NB4 (cell line): ENCODE data around the gene STK33.

Source experiments
- DNase-seq: peaks from one replicate; pipeline ENCODE4 v3.0.0; 2010; ENCODE audit warnings: low read depth
- H3K4me3 ChIP-seq: one replicate; pipeline ENCODE4 v1.5.1; 2011; ENCODE audit warnings: mild to moderate bottlenecking, low read depth, low read length, moderate library complexity
- CTCF ChIP-seq: IDR thresholded peaks from one replicate; pipeline ENCODE4 v1.5.1; 2012; ENCODE audit warnings: low read depth, low read length
- MYC ChIP-seq: IDR thresholded peaks from 2 replicates; pipeline ENCODE4 v1.6.1; 2011; ENCODE audit warnings: low read depth, low read length
- POLR2A ChIP-seq: IDR thresholded peaks from 2 replicates; pipeline ENCODE4 v1.6.1; 2011; ENCODE audit warnings: mild to moderate bottlenecking; ENCODE audit not compliant: insufficient read length; ENCODE audit errors: extremely low read depth
- TF ChIP-seq, protein P1 (sequence below): IDR thresholded peaks from 2 replicates; pipeline ENCODE4 v1.6.1; 2011; ENCODE audit warnings: low read depth, low read length

Gene STK33

DNA sequence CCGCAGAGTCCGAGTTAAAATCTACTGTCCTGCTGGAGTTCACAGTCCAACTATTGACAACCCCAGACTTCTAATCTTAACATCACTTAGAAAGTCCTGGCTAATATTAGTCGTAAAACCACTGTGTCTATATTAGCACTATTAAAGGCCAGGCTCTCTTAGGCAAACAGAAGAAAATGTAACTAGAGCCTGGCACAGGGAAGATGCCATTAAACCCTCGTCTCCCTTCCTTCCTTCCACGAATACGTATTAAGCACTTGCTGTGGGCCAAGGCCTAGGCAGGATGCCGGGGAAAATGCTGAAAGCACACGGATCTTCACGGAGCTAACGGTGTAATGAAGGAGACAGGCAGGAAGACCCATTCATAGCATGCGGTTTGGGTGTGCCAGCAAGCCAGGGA lies 248.8 kb downstream of the STK33 start:
- no peak for DNase-seq
- TF ChIP-seq, protein P1, sequence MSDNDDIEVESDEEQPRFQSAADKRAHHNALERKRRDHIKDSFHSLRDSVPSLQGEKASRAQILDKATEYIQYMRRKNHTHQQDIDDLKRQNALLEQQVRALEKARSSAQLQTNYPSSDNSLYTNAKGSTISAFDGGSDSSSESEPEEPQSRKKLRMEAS: no peak
- TF ChIP-seq POLR2A (no peak), MYC (no peak), CTCF (no peak)
- H3K4me3 ChIP-seq: no peak overlapping the region

- TF ChIP-seq, protein P1: no peak
- TF ChIP-seq POLR2A: no peak
- no peak for TF ChIP-seq CTCF
- no peak for TF ChIP-seq MYC
- H3K4me3 ChIP-seq: no peak overlapping the region
- no peak for DNase-seq
Observed at GRCh38 chr11:8344346-8344745, 249.7 kb downstream of the STK33 start.

GRCh38 chr11:8342821-8343681 lies 251.0 kb downstream of the STK33 start:
- TF ChIP-seq CTCF (no peak), MYC (no peak), POLR2A (no peak)
- TF ChIP-seq, protein P1: no peak
- no peak for DNase-seq
- no peak overlapping the region for H3K4me3 ChIP-seq

GRCh38 chr11:8341996-8342395 lies 252.0 kb downstream of the STK33 start:
- TF ChIP-seq CTCF: no peak
- TF ChIP-seq POLR2A: no peak
- TF ChIP-seq, protein P1: no peak
- TF ChIP-seq MYC: no peak
- DNase-seq: no peak
- no peak overlapping the region for H3K4me3 ChIP-seq
